ENCODE measurements around the gene ENTHD1.

DNA sequence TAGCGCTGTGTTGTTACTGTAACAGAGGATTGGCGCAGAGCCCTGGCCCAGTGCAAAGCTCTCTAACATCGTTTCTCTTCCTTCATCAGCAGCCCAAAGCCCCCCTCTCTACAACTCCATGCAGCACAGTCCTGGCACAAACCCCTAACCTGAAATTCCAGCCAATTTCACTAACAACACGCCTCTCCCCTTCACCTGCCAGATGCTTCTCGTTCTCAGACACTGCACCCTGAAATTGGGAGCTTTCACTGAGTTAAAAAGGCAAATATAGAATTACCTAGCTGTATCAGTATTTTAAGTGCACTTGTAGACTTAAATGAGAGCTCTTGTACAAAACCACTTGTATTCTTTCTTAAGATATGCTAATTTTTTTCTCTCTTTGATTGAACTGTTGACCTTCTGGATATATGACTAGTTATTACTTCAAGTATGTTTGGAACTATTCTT, 23.7 kb upstream of the ENTHD1 start:
- no peak for TF ChIP-seq CTCF (IDR thresholded peaks at IDR 0.05; ENCODE audit: low read length)
- no peak for TF ChIP-seq EZH2 (IDR thresholded peaks at IDR 0.05; ENCODE audit: borderline replicate concordance, low read length)
